Activated naive CD8-positive, alpha-beta T cell (primary cell): Measurements from ENCODE around the gene IRF9.
A peak's percentile ranks its signal among the peaks of the same experiment; 100 is the strongest.
"Not testable (repeated sequence)": the region's sequence is repeated elsewhere in the genome, so short reads cannot be mapped to it uniquely, and the experiment has no call there.

Experiments
- H3K27ac Mint-ChIP-seq: one replicate; pipeline ENCODE4 v1.8.0; 2021; ENCODE audit warnings: mixed read lengths
- H3K27me3 Mint-ChIP-seq: one replicate; pipeline ENCODE4 v1.8.0; 2021; ENCODE audit warnings: mixed read lengths
- H3K36me3 Mint-ChIP-seq: one replicate; pipeline ENCODE4 v1.8.0; 2021; ENCODE audit warnings: mixed read lengths
- H3K4me1 Mint-ChIP-seq: one replicate; pipeline ENCODE4 v1.8.0; 2021; ENCODE audit warnings: low read depth, mixed read lengths
- H3K4me3 Mint-ChIP-seq: one replicate; pipeline ENCODE4 v1.8.0; 2021; ENCODE audit warnings: mild to moderate bottlenecking, mixed read lengths
- H3K9me3 Mint-ChIP-seq: one replicate; pipeline ENCODE4 v1.8.0; 2021; ENCODE audit warnings: low read depth, mixed read lengths

Gene IRF9

DNA sequence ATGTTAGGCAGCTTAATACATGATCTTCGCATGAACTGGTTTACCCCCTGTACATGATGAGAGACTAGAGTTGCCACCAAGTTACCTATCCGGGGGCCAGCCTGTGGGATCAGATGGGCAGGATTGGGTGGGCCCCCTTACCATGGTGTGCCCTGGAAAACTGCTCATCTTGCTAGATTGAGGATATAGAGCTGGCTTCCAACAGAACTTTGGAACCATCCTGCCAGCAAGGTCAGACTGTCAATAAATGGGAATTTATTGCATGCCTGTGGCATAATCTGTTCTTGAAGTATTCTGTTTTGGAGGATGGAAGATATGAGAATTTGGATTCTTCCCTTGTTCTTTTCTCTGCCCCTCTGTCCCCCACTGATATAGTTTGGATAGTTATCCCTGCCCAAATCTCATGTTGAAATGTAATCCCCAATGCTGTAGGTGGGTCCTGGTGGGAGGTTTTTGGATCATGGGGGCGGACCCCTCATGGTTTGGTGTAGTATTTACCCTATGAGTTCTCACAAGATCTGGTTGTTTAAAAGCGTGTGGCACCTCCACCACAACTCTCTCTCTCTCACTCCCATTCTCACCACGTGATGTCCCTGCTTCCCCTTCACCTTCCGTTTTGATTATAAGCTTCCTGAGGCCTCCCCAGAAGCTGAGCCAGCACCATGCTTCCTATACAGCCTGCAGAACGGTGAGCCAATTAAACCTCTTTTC is 37.9 kb downstream of the IRF9 start:
- Mint-ChIP-seq H3K27me3 (no peaks in the 10 kb centered on the region), H3K27ac (peak overlapping the region; percentile 50), H3K4me3 (peak overlapping the region; percentile 66), H3K36me3 (peaks cover 19% of the 10 kb centered on the region), H3K9me3 (no peaks in the 10 kb centered on the region), H3K4me1 (peaks cover 39% of the 10 kb centered on the region)

DNA sequence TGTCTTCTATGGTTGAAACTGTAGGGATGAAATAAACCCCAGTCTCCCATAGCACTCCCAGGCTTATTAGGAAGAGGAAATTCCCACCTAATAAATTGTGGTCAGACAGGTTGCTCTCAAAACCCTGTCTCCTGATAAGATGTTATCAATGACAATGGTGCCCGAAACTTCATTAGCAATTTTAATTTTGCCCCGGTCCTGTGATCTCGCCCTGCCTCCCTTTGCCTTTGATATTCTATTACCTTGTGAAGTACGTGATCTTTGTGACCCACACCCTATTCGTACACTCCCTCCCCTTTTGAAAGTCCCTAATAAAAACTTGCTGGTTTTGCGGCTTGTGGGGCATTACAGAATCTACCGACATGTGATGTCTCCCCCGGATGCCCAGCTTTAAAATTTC is 41.5 kb downstream of the IRF9 start:
- H3K4me1 Mint-ChIP-seq: peaks cover 40% of the 10 kb centered on the region
- not testable (repeated sequence) for H3K9me3 Mint-ChIP-seq, H3K4me3 Mint-ChIP-seq, H3K27me3 Mint-ChIP-seq, H3K27ac Mint-ChIP-seq
- H3K36me3 Mint-ChIP-seq: peaks cover 19% of the 10 kb centered on the region

DNA sequence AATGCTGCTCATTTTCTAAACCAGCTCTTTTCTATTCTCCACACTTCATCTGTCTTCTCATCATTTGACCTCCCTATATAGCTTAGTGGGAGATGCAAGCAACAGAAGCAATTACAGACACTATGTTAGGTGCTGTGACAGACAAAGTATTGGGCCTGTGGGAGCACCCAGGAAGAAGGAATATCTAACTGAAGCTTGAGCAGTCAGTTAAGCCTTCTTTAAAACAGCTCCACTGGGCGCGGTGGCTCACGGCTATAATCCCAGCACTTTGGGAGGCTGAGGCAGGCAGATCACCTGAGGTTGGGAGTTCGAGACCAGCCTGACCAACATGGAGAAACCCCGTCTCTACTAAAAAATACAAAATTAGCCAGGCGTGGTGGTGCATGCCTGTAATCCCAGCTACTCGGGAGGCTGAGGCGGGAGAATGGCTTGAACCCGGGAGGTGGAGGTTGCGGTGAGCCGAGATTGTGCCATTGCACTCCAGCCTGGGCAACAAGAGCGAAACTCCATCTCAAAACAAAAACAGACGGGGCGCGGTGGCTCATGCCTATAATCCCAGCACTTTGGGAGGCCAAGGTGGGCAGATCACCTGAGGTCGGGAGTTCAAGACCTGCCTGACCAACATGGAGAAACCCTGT is 42.3 kb downstream of the IRF9 start:
- not testable (repeated sequence) for H3K9me3 Mint-ChIP-seq, H3K27me3 Mint-ChIP-seq, H3K4me3 Mint-ChIP-seq, H3K27ac Mint-ChIP-seq
- peaks cover 20% of the 10 kb centered on the region for H3K36me3 Mint-ChIP-seq
- peaks cover 42% of the 10 kb centered on the region for H3K4me1 Mint-ChIP-seq

DNA sequence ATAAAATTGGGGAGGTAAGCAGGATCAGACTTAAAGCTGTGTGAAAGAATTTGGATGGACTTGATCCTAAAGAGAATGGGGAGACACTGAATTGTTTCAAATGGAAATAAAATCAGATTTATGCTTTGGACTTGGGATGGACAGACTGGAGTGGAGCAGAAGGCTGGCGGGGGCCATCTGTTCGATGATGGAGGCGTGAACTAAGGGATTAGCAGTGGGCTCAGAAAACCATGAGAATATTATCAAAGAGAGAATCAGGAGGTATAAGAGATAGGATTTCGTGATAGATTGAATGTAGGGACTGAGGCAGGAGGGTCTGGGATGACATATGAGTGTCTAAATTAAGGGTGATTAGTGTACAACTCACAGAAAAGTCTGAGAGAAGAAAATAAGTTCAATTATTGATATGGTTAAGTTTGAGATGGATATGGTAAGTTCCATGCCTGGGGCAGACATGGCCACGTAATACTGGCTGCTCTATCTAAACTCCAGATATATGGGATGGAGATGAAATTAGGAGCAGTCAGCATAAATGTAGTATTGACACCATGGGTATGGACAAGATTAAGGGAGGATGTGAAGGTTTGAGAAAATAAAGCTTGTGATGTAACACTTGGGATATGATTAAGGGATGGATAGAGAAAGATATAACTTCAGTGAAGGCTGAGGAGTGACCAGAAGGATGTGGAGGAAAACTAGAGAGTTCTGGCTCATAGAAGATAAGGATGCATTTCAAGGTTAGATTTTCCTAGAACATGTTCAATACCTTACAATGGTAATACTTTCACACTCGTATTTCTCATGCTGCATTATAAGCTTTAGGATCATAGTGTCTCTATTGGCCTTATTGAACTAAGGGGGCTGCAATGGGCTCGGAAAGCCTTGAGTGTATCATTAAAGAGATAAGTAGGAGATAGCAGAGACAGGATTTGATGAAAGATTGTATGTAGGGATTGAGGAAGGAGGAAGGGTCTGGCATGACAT is 43.4 kb downstream of the IRF9 start:
- H3K4me3 Mint-ChIP-seq: no peak overlapping the region
- peaks cover 18% of the 10 kb centered on the region for H3K36me3 Mint-ChIP-seq
- no peaks in the 10 kb centered on the region for H3K9me3 Mint-ChIP-seq
- H3K27ac Mint-ChIP-seq: peak overlapping the region; percentile 9
- H3K4me1 Mint-ChIP-seq: peaks cover 36% of the 10 kb centered on the region
- no peaks in the 10 kb centered on the region for H3K27me3 Mint-ChIP-seq

DNA sequence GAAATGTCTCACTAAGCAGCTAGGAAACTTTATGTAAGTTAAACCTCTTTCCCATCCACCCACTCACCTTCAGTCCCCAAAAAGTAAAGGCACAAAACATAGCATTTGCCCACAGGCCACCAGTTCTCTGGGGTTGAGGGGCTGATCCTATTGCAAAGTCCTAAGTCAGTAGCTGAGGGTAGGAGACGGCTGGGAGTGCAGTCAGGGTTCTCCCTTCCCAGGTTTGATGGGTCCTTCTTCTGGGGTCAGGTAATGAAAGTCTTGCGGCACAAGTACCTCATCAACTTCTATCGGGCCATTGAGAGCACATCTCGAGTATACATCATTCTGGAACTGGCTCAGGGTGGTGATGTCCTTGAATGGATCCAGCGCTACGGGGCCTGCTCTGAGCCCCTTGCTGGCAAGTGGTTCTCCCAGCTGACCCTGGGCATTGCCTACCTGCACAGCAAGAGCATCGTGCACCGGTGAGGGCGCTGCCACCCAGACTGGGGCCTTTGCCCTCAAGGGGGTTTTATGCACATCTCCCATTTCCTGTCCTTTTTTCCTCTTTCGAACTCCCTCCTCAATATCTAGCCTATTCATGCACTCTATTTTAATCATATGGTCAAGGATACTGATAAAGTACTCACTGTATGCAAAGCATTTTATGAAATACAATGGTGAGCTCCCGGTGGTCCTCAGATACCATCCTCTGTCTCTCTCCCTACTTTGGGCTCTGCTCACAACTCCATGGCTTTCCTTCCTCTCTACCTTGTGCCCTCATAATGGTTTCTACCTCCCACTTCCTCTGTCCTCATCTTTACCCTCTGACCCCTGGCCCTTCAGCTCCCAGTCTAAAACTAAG is 45.4 kb downstream of the IRF9 start:
- no peaks in the 10 kb centered on the region for H3K27me3 Mint-ChIP-seq
- no peaks in the 10 kb centered on the region for H3K9me3 Mint-ChIP-seq
- H3K27ac Mint-ChIP-seq: peak overlapping the region; percentile 74
- H3K36me3 Mint-ChIP-seq: peaks cover 17% of the 10 kb centered on the region
- H3K4me3 Mint-ChIP-seq: no peak overlapping the region
- peaks cover 46% of the 10 kb centered on the region for H3K4me1 Mint-ChIP-seq

DNA sequence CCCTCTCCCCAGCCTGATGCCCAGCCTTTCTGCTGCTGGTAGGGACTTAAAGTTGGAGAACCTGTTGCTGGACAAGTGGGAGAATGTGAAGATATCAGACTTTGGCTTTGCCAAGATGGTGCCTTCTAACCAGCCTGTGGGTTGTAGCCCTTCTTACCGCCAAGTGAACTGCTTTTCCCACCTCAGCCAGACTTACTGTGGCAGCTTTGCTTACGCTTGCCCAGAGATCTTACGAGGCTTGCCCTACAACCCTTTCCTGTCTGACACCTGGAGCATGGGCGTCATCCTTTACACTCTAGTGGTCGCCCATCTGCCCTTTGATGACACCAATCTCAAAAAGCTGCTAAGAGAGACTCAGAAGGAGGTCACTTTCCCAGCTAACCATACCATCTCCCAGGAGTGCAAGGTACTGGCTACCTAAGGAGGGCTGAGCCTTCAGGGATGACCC is 46.1 kb downstream of the IRF9 start:
- peaks cover 50% of the 10 kb centered on the region for H3K4me1 Mint-ChIP-seq
- no peak overlapping the region for H3K4me3 Mint-ChIP-seq
- H3K9me3 Mint-ChIP-seq: no peaks in the 10 kb centered on the region
- peaks cover 18% of the 10 kb centered on the region for H3K36me3 Mint-ChIP-seq
- H3K27ac Mint-ChIP-seq: peak overlapping the region; percentile 74
- no peaks in the 10 kb centered on the region for H3K27me3 Mint-ChIP-seq

DNA sequence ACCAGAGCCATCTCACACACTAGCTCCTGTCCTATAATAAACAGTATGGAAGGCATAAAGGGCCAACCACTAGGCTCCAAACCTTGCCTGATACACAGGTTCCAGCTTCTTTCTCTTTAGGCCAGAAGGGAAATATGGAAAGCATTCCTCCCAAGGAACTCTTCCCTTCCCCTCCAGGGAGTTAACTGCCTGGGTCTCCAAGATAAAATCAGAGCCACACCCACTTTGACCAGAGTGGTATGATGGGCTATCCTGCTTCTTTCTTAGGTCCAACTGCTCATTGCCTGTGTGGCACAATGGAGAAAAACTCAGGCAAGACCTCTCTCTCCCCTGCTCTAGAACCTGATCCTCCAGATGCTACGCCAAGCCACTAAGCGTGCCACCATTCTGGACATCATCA is 46.6 kb downstream of the IRF9 start:
- peak overlapping the region; percentile 74 for H3K27ac Mint-ChIP-seq
- no peaks in the 10 kb centered on the region for H3K27me3 Mint-ChIP-seq
- no peak overlapping the region for H3K4me3 Mint-ChIP-seq
- H3K9me3 Mint-ChIP-seq: no peaks in the 10 kb centered on the region
- peaks cover 15% of the 10 kb centered on the region for H3K36me3 Mint-ChIP-seq
- peaks cover 52% of the 10 kb centered on the region for H3K4me1 Mint-ChIP-seq

DNA sequence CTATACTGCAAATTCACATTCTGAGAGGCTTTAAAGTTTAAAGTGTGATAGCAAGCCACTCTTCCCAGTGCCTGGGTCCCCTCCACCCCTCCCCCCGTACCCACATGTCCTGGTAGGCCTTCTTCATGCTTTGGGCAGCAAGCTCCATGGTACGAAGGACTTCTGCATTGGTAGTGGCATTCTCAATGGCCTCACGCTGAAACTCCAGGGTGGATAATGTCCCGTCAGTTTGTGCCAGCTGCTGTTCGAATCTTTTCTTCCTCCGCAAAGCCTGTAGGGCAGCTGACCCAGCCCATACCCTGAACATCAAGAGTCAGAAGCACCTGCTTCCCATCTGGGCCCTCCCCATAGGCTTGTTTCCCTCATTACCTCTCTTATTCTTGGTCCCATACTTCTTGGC is 50.2 kb downstream of the IRF9 start:
- Mint-ChIP-seq H3K36me3 (peaks cover 8% of the 10 kb centered on the region), H3K4me3 (peak overlapping the region; percentile 94), H3K9me3 (no peaks in the 10 kb centered on the region), H3K27ac (peak overlapping the region; percentile 97), H3K27me3 (no peaks in the 10 kb centered on the region), H3K4me1 (peaks cover 70% of the 10 kb centered on the region)

DNA sequence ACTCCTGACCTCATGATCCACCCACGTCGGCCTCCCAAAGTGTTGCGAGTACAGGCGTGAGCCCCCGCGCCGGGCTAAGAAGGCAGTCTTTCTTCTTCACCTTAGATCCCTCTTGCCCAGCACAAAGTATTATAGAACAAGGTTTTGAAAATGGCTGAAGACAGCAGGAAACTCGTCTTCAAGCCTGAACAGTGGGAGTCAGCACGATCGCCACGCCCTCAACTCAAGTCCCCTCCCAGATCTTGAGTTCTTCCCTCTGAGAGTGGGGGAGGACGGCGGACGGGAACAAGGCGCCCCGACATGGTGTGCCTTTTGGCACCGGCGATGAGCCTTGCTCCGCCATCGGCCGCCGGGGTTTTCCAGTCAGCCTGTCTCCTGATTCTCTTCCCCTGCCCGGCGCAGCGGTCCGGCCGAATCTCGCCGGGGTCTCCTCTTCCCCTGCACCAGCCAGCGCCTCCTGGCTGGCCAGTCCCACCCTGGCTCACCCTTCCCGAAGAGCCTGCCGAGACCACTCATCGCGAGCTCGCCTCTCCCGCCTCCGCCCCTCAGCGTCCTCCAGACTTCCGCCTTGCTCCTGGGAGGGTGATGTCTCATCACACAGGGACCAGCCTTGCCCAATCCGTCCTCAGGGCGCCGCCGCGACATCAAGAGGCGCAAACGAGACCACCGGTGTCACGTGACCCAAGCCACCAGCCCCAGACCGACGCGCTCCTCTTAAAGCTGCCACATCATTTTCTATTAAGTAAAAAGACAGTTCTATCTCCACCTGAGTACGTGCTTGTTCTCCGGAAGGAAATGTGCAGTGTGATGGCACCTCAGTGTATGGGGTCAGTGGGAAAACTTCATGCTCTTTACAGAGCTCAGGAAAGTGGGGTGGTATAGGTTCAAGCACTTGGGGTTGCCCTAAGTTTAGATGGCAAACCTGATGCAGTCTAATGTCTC is 52.1 kb downstream of the IRF9 start, which contains the start of gene CHMP4A:
TSS of gene CHMP4A (minus strand) at position 565 of the 942 bp plus-strand sequence. CDS start at position 516, 49 bp downstream.
- Mint-ChIP-seq H3K4me1 (peaks cover 60% of the 10 kb centered on the region), H3K9me3 (no peaks in the 10 kb centered on the region), H3K36me3 (peaks cover 8% of the 10 kb centered on the region), H3K27me3 (no peaks in the 10 kb centered on the region), H3K4me3 (peak within 1 kb of the TSS; percentile 94), H3K27ac (peak within 1 kb of the TSS; percentile 97)

DNA sequence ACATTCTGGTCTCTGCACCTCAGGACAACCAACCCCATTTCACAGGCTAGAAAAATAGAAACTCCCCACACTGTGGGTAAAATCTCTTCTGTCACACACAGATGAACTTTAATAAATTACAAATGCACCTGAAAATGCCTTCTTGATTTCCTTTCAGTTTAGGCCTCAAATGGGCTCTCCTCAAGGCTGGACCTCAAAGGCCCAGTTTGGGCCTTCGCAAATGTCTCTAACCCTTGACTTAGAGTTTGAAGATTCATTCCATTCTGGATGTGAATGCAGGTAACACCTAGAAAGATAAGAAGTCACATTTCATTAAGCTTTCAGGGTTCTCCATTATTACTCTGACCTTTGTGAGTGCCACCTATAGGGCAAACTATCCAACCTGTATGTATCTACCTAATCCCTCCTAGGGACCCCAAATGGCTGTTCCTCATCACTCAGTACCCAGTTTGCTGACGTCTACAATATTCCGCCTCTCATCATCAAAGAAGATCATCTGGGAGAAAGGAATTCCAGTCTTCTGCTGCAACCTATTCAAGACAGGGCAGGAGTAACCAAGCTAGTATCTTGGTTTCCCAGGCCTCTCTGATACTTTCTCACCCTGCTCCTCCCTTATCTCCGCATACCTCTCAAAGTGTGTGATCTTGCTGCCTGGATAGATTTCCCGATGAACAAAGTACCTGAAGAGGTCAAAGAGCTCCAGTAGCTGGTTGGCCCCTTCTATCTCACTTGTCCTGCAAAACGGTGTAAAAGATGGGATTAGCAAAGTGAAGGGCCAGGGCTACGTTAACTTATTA is 53.0 kb downstream of the IRF9 start:
- H3K36me3 Mint-ChIP-seq: peaks cover 5% of the 10 kb centered on the region
- H3K4me1 Mint-ChIP-seq: peaks cover 57% of the 10 kb centered on the region

DNA sequence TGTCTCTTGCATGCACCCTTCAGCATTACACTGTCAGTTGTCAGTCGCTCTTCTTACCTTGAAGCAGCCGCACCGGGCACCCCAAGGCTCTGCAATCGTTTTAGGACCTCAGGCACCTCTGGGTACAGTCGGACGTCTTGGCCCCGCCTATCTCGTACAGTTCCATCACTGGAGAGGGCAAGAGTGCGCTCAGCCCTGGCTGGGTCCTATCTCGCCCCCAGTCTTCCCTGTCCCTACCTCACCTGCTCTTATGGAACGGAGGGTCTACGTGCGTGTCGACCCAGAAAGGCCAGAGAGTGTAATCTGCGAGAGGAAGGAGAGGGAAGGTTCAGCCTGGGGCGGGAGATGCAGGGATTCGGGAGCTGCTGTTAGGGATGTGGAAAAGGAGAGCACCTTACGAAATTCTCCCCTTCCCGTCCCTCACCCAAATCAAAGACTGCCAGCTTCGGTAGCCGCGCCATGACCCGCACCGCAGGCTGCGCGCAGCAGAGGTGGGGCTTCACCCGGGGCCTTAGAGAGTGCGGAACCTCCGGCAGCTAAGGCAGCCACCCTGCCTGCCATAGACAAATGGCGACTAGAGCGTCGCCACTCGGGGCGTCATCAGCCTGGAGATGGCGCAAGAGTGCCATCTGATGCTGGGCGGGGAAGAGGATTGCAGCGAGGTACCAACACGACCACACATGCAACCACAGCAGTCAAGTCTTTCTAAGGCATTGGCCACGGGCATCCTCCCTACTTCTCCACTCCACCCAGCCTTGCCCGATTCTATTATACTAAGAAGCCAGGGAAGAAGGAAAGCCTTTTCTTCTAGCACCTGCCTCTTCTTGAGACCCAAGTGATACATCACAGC is 54.7 kb downstream of the IRF9 start, which contains the start of gene MDP1:
TSS of gene MDP1 (minus strand) at position 572 of the 850 bp plus-strand sequence. CDS start at position 461, 111 bp downstream.
- no peaks in the 10 kb centered on the region for H3K9me3 Mint-ChIP-seq
- H3K4me3 Mint-ChIP-seq: peak within 1 kb of the TSS; percentile 94
- H3K27ac Mint-ChIP-seq: peak within 1 kb of the TSS; percentile 92
- H3K27me3 Mint-ChIP-seq: no peaks in the 10 kb centered on the region
- H3K36me3 Mint-ChIP-seq: peaks cover 6% of the 10 kb centered on the region
- peaks cover 50% of the 10 kb centered on the region for H3K4me1 Mint-ChIP-seq

More for the DNA sequence above, 53.0 kb downstream of the IRF9 start:
- H3K4me3 Mint-ChIP-seq: peak overlapping the region; percentile 94
- peak overlapping the region; percentile 97 for H3K27ac Mint-ChIP-seq
- no peaks in the 10 kb centered on the region for H3K27me3 Mint-ChIP-seq
- H3K9me3 Mint-ChIP-seq: no peaks in the 10 kb centered on the region
